Prostate gland (tissue), 2 donors: ENCODE results near the gene PPP1R14C.

ENCODE experiments used
- CTCF ChIP-seq, 4 experiments: fragments of 200-600 bp in 2 of 4; fragments of 450-650 bp in 2 of 4; sonication (generic) in 2 of 4; IDR thresholded peaks; 1 replicate in 3 of 4; 2 replicates in 1 of 4; pipeline ENCODE4 v1.5.1; 2016 to 2019; ENCODE audit warnings: antibody characterized with exemption in 4 of 4, mild to moderate bottlenecking in 2 of 4, moderate library complexity in 2 of 4
- POLR2A ChIP-seq: fragments of 450-650 bp; IDR thresholded peaks from one replicate; pipeline ENCODE4 v1.6.1; 2016; ENCODE audit warnings: antibody characterized with exemption, mild to moderate bottlenecking
- POLR2AphosphoS5 ChIP-seq: sonication (generic); formaldehyde crosslinking; IDR thresholded peaks from one replicate; pipeline ENCODE4 v1.6.1; 2017; ENCODE audit warnings: antibody characterized with exemption

DNA sequence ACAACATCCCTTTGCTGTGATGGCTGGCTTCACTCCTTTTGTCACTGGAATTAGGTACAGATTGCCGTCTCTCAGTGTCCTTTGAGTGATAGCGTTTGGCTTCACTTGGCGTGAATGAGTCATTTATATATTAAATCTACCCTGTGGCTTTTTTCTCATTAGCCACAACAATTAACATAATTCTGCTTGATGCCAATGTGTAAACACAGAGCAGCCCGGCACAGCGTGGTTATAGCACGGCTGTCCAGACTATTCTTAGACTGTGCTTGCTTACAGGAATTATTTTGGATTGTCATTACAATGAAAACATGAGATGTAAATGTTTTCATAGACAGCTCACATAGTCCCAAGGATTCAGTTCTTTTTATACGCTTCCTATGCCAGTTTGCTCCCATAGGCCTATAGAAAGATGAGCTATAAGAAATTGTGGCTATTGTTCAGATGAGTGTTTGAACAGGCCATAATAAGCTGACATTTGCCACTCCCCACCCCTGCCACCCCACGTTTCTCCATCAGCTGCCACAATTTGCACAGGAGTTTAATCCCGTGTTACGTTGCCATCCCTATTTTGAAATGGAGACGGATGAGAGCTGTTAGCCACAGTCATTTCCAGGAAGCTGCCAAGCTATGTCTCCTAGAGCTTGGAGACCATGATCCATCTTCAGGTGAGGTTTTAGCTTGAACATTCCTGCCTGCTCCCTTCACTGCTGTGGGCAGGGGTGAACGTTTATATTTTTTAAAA lies 65.9 kb downstream of the PPP1R14C start:
- no peak for TF ChIP-seq POLR2A
- TF ChIP-seq CTCF (IDR thresholded peaks at IDR 0.05): no peak
- TF ChIP-seq POLR2AphosphoS5: no peak
